ENCODE results near the gene UTP4. TPM values are rescaled to one million over a fixed set of nuclear protein-coding genes. Genes with fewer than 3 reads are reported as not detected.

UTP4 gene
- total RNA-seq, 1 experiment from 2014 or later, result 26.9 TPM

DNA sequence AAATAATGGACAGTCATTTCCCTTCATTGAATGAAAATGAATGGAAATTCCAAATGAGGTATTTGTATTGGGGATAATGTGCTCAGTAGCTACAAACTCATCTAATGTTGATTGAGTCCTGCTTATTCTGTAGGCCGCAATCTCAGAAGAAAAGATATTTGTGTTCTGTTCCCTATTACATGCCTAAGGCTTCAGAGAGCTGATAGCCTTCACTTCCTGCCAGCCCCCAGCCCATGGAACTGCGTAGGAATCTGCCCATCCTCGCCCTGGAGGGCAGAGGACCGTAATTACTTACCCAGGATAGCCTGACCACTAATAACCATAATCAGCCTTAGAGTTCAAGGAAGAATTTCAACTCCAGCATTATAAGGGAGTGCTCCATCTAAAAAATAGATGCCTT lies 36.6 kb downstream of the UTP4 start:
- no peak overlapping the region for H3K4me3 ChIP-seq (ENCODE audit: low read length)
- no peak for DNase-seq
- BruUV-seq (replicated peaks), result no TSS peak
- no peak overlapping the region for H3K27ac ChIP-seq (ENCODE audit: low read length)
- peaks cover 43% of the 10 kb centered on the region for H3K4me1 ChIP-seq (ENCODE audit: insufficient read depth, low read length)
- ATAC-seq, result no peak
- no peaks in the 10 kb centered on the region for H3K9me3 ChIP-seq (ENCODE audit: low read length)
- intact Hi-C loops (cut with micrococcal nuclease), result loop anchor here (5.0 kb wide), 1 partner anchor 48 kb away; no protein-coding TSS in a partner anchor
- no peak overlapping the region for H3K4me2 ChIP-seq (ENCODE audit: low read length)
- no peaks in the 10 kb centered on the region for H3K27me3 ChIP-seq (ENCODE audit: low read length)
- ChIA-PET POLR2A (ENCODE audit: unreplicated experiment) (no interaction called here), CTCF (interaction anchor here (0.6 kb wide), 1 partner anchor 18 kb away, joined by 3 read pairs; no protein-coding TSS in a partner anchor)
- peaks cover 20% of the 10 kb centered on the region for H3F3A ChIP-seq (ENCODE audit: low read length, unreplicated experiment)
- H3K79me2 ChIP-seq (ENCODE audit: low read length), result no peaks in the 10 kb centered on the region
- H4K20me1 ChIP-seq (ENCODE audit: low read length), result no peaks in the 10 kb centered on the region
- no peaks in the 10 kb centered on the region for H3K9me2 ChIP-seq (replicated peaks; ENCODE audit: low read length)
- no peak overlapping the region for H2AFZ ChIP-seq (ENCODE audit: low read length)
- peaks cover 38% of the 10 kb centered on the region for H3K36me3 ChIP-seq (ENCODE audit: low read depth, low read length)
- no peak for TF ChIP-seq EZH2 (IDR thresholded peaks at IDR 0.05; ENCODE audit: low read length, unreplicated experiment)
- TF ChIP-seq, protein P1, sequence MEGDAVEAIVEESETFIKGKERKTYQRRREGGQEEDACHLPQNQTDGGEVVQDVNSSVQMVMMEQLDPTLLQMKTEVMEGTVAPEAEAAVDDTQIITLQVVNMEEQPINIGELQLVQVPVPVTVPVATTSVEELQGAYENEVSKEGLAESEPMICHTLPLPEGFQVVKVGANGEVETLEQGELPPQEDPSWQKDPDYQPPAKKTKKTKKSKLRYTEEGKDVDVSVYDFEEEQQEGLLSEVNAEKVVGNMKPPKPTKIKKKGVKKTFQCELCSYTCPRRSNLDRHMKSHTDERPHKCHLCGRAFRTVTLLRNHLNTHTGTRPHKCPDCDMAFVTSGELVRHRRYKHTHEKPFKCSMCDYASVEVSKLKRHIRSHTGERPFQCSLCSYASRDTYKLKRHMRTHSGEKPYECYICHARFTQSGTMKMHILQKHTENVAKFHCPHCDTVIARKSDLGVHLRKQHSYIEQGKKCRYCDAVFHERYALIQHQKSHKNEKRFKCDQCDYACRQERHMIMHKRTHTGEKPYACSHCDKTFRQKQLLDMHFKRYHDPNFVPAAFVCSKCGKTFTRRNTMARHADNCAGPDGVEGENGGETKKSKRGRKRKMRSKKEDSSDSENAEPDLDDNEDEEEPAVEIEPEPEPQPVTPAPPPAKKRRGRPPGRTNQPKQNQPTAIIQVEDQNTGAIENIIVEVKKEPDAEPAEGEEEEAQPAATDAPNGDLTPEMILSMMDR (conservative IDR thresholded peaks at IDR 0.05; ENCODE audit: low read depth, low read length), result no peak
- TF ChIP-seq EZH2phosphoT487 (IDR thresholded peaks at IDR 0.05; ENCODE audit: borderline replicate concordance, low read length), result no peak
- no peak overlapping the region for H3K9ac ChIP-seq (ENCODE audit: low read length)

DNA sequence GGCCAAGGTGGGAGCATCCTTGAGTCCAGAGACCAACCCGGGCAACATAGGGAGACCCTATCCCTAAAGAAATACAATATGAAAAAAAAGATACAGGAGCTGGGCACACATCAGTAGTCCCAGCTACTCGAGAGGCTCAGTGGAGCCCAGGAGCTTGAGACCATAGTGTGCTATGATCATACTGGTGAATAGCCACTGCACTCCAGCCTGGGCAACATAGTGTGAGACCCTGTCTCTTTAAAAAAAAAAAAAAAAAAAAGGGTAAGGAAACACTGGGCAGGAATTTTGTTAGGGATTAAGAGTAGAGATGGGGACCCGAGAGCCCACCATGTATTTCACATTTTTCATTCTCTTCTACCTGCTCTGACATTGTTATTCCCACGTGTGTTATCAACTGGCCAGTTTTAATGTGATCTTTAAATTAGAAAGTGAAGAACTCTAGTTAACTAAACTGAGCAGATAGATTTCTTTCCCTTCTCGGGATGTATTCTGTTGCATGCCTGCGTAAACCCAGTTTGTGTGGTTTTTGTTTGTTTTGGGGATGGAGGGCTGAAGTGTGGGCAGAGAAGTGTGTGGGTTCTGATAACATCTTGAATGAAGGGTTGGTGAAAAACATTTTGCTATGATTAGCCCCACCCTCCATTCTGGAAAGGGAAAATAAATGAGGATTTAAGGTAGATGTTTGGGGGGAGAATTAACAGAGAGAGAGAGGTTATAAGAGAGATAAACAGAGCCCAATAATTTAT lies 37.3 kb downstream of the UTP4 start:
- Histone ChIP-seq H3K9me3 (ENCODE audit: low read length) (no peaks in the 10 kb centered on the region), H3K4me2 (ENCODE audit: low read length) (no peak overlapping the region), H3K9ac (ENCODE audit: low read length) (no peak overlapping the region), H4K20me1 (ENCODE audit: low read length) (no peaks in the 10 kb centered on the region), H3K4me1 (ENCODE audit: insufficient read depth, low read length) (peaks cover 48% of the 10 kb centered on the region), H3K79me2 (ENCODE audit: low read length) (no peaks in the 10 kb centered on the region), H2AFZ (ENCODE audit: low read length) (no peak overlapping the region), H3K27ac (ENCODE audit: low read length) (no peak overlapping the region), H3K4me3 (ENCODE audit: low read length) (no peak overlapping the region), H3F3A (ENCODE audit: low read length, unreplicated experiment) (peaks cover 20% of the 10 kb centered on the region), H3K36me3 (ENCODE audit: low read depth, low read length) (peaks cover 33% of the 10 kb centered on the region), H3K9me2 (replicated peaks; ENCODE audit: low read length) (no peaks in the 10 kb centered on the region), H3K27me3 (ENCODE audit: low read length) (no peaks in the 10 kb centered on the region)
- no TSS peak for BruUV-seq (replicated peaks)
- DNase-seq (no peak), ATAC-seq (no peak)
- intact Hi-C loops (cut with micrococcal nuclease), result loop anchor here (5.0 kb wide), 1 partner anchor 48 kb away; no protein-coding TSS in a partner anchor
- TF ChIP-seq, protein P1 (conservative IDR thresholded peaks at IDR 0.05; ENCODE audit: low read depth, low read length), result no peak
- no peak for TF ChIP-seq EZH2 (IDR thresholded peaks at IDR 0.05; ENCODE audit: low read length, unreplicated experiment)
- CTCF ChIA-PET, result interaction anchor here (0.6 kb wide), 1 partner anchor 19 kb away, joined by 3 read pairs; no protein-coding TSS in a partner anchor
- POLR2A ChIA-PET (ENCODE audit: unreplicated experiment), result no interaction called here

Measured in PC-3 (cell line).